GM18511 (cell line): ENCODE results near the gene SLC2A13.
A peak's percentile ranks its signal among the peaks of the same experiment; 100 is the strongest.

Experiments used
- ATAC-seq: cut with Tn5 transposase; IDR thresholded peaks from one replicate; pipeline ENCODE4 v1.9.1; 2021; ENCODE audit warnings: mild to moderate bottlenecking, moderate library complexity; ENCODE audit not compliant: unreplicated experiment

Gene SLC2A13

GRCh38 chr12:40002178-40003169 is 103.4 kb downstream of the SLC2A13 start:
- no peak for ATAC-seq

GRCh38 chr12:40001406-40001805 is 104.5 kb downstream of the SLC2A13 start:
- no peak for ATAC-seq

- no peak for ATAC-seq
These were observed 105.0 kb downstream of the SLC2A13 start for GRCh38 chr12:40000884-40001283.

GRCh38 chr12:39993268-39993667 is 112.6 kb downstream of the SLC2A13 start:
- ATAC-seq, result no peak

- ATAC-seq, result peak; percentile 96
These were observed 115.5 kb downstream of the SLC2A13 start for GRCh38 chr12:39990122-39991101.

- ATAC-seq, result no peak
These were observed 116.4 kb downstream of the SLC2A13 start for GRCh38 chr12:39989501-39989900.

GRCh38 chr12:39988574-39988973 is 117.3 kb downstream of the SLC2A13 start:
- ATAC-seq, result no peak

- no peak for ATAC-seq
These were observed 119.2 kb downstream of the SLC2A13 start for GRCh38 chr12:39986674-39987073.

GRCh38 chr12:39984670-39985069 is 121.2 kb downstream of the SLC2A13 start:
- no peak for ATAC-seq

GRCh38 chr12:39975374-39975918 is 130.4 kb downstream of the SLC2A13 start:
- ATAC-seq, result no peak

GRCh38 chr12:39972119-39972518 is 133.8 kb downstream of the SLC2A13 start:
- ATAC-seq, result no peak

GRCh38 chr12:39971348-39971747 is 134.5 kb downstream of the SLC2A13 start:
- ATAC-seq, result no peak

GRCh38 chr12:39966721-39967120 is 139.2 kb downstream of the SLC2A13 start:
- ATAC-seq, result no peak

GRCh38 chr12:39966256-39966655 is 139.6 kb downstream of the SLC2A13 start:
- ATAC-seq, result no peak

GRCh38 chr12:39959467-39959866 is 146.4 kb downstream of the SLC2A13 start:
- no peak for ATAC-seq

- no peak for ATAC-seq
These were observed 146.8 kb downstream of the SLC2A13 start for GRCh38 chr12:39959031-39959430.

GRCh38 chr12:39958377-39958776 is 147.5 kb downstream of the SLC2A13 start:
- ATAC-seq, result no peak

GRCh38 chr12:39956725-39957124 is 149.2 kb downstream of the SLC2A13 start:
- no peak for ATAC-seq

- ATAC-seq, result no peak
These were observed 159.3 kb downstream of the SLC2A13 start for GRCh38 chr12:39946361-39947280.

GRCh38 chr12:39937119-39937518 is 168.8 kb downstream of the SLC2A13 start:
- no peak for ATAC-seq
